Hematopoietic multipotent progenitor cell treated with erythropoietin and hydrocortisone succinate and interleukin-3 and kit ligand, for 4 days (in vitro differentiated cells): ENCODE results near the gene ITGA11.
"Not testable (repeated sequence)": the region's sequence is repeated elsewhere in the genome, so short reads cannot be mapped to it uniquely, and the experiment has no call there.

Experiments
- DNase-seq: peaks from one replicate; pipeline ENCODE4 v3.0.0-alpha.2; 2015

The ITGA11 gene

GRCh38 chr15:68410466-68411342 lies 21.3 kb downstream of the ITGA11 start:
- DNase-seq = no peak

GRCh38 chr15:68409736-68410370 lies 22.1 kb downstream of the ITGA11 start:
- no peak for DNase-seq

GRCh38 chr15:68408971-68409370 lies 23.0 kb downstream of the ITGA11 start:
- no peak for DNase-seq

GRCh38 chr15:68407886-68408881 lies 23.8 kb downstream of the ITGA11 start:
- no peak for DNase-seq

- DNase-seq = no peak
These were observed 24.6 kb downstream of the ITGA11 start for GRCh38 chr15:68407141-68407885.

GRCh38 chr15:68405378-68406250 lies 26.3 kb downstream of the ITGA11 start:
- no peak for DNase-seq

- DNase-seq = no peak
These were observed 27.7 kb downstream of the ITGA11 start for GRCh38 chr15:68404056-68404798.

GRCh38 chr15:68403161-68403941 lies 28.6 kb downstream of the ITGA11 start:
- no peak for DNase-seq

- no peak for DNase-seq
These were observed 29.4 kb downstream of the ITGA11 start for GRCh38 chr15:68402432-68403160.

GRCh38 chr15:68401496-68402431 lies 30.2 kb downstream of the ITGA11 start:
- DNase-seq = no peak

GRCh38 chr15:68400066-68400456 lies 31.9 kb downstream of the ITGA11 start:
- DNase-seq = no peak

- DNase-seq = no peak
These were observed 32.6 kb downstream of the ITGA11 start for GRCh38 chr15:68399096-68400065.

- DNase-seq = not testable (repeated sequence)
These were observed 34.0 kb downstream of the ITGA11 start for GRCh38 chr15:68397999-68398398.

- no peak for DNase-seq
These were observed 35.9 kb downstream of the ITGA11 start for GRCh38 chr15:68396068-68396467.

GRCh38 chr15:68391121-68391520 lies 40.8 kb downstream of the ITGA11 start:
- DNase-seq = no peak
